Stimulated activated CD4-positive, alpha-beta T cell treated with anti-CD3 and anti-CD28 coated beads, TNF-alpha, amount 100 ng/mL, for 24 hours (primary cell): ENCODE measurements around the gene HAS3.

ENCODE experiments used
- DNase-seq, 3 experiments: peaks; one replicate each; pipeline ENCODE4 v3.0.0-alpha.2; 2020; ENCODE audit warnings: low read depth in 3 of 3

HAS3 gene

GRCh38 chr16:69089091-69089910 is 16.2 kb upstream of the HAS3 start:
- peak in 1 of 3 experiments; percentile 24 for DNase-seq

- no peak for DNase-seq
Observed at GRCh38 chr16:69093974-69094373, 11.5 kb upstream of the HAS3 start.

- DNase-seq, result no peak
Observed at GRCh38 chr16:69094501-69094900, 11.0 kb upstream of the HAS3 start.

GRCh38 chr16:69095193-69095592 is 10.3 kb upstream of the HAS3 start:
- DNase-seq, result no peak

- no peak for DNase-seq
Observed at GRCh38 chr16:69100071-69100691, 5.3 kb upstream of the HAS3 start.

GRCh38 chr16:69106491-69107315 is 1.2 kb downstream of the HAS3 start:
- no peak for DNase-seq

GRCh38 chr16:69107316-69107962 is 2.0 kb downstream of the HAS3 start:
- DNase-seq, result no peak

- DNase-seq, result no peak
Observed at GRCh38 chr16:69108064-69108904, 2.8 kb downstream of the HAS3 start.

- no peak for DNase-seq
Observed at GRCh38 chr16:69108905-69109252, 3.4 kb downstream of the HAS3 start.

- no peak for DNase-seq
Observed at GRCh38 chr16:69109486-69110270, 4.2 kb downstream of the HAS3 start.

GRCh38 chr16:69110406-69110805 is 5.0 kb downstream of the HAS3 start:
- DNase-seq, result no peak

- no peak for DNase-seq
Observed at GRCh38 chr16:69111216-69111875, 5.9 kb downstream of the HAS3 start.

GRCh38 chr16:69111876-69112230 is 6.4 kb downstream of the HAS3 start:
- DNase-seq, result no peak

- peak in 2 of 3 experiments; percentile 28 to 60 for DNase-seq
Observed at GRCh38 chr16:69112285-69113129, 7.1 kb downstream of the HAS3 start.

GRCh38 chr16:69113216-69113615 is 7.8 kb downstream of the HAS3 start:
- DNase-seq, result no peak

GRCh38 chr16:69114346-69114975 is 9.0 kb downstream of the HAS3 start:
- DNase-seq, result no peak

- no peak for DNase-seq
Observed at GRCh38 chr16:69114976-69115355, 9.5 kb downstream of the HAS3 start.

GRCh38 chr16:69115361-69115760 is 9.9 kb downstream of the HAS3 start:
- DNase-seq, result no peak

- DNase-seq, result no peak
Observed at GRCh38 chr16:69115837-69116236, 10.4 kb downstream of the HAS3 start.
